SK-N-SH (cell line): ENCODE data around the gene XCR1. TPM values are rescaled to one million over a fixed set of nuclear protein-coding genes. Genes with fewer than 3 reads are reported as not detected.

Experiments
- CTCF ChIA-PET: fragments of 300-600, 350-600 bp; formaldehyde crosslinking; extraction: SDS; loops from one replicate; lab custom pipeline; 2021; lab: Yijun Ruan, JAX
- POLR2A ChIA-PET: fragments of 350-600 bp; sonication (Branson Sonifier 250); formaldehyde crosslinking; extraction: SDS; loops from one replicate; lab custom pipeline; 2020; ENCODE audit warnings: antibody characterized with exemption, inconsistent platforms; lab: Yijun Ruan, JAX
- DNase-seq: peaks from one replicate; pipeline ENCODE4 v3.0.0; 2012
- H2AFZ ChIP-seq: fragments of 200-600 bp; sonication (generic); 2 replicates; pipeline ENCODE4 v1.8.1; 2016; ENCODE audit warnings: antibody characterized with exemption, mild to moderate bottlenecking, low read depth
- H3F3A ChIP-seq: fragments of 200-600 bp; sonication (generic); replicated peaks from 2 replicates; pipeline ENCODE3; 2016; ENCODE audit warnings: antibody characterized with exemption, mild to moderate bottlenecking; ENCODE audit not compliant: insufficient read depth
- H3K27ac ChIP-seq, 2 experiments: fragments of 200-500 bp in 1 of 2; fragments of 200-600 bp in 1 of 2; sonication (Bioruptor generic) in 1 of 2; sonication (generic), shearing (Covaris generic) in 1 of 2; 2 replicates each; pipeline versions ENCODE4 v1.5.1 to v1.6.1; 2014 to 2016; ENCODE audit warnings: low read depth in 2 of 2, inconsistent platforms in 1 of 2, low read length in 1 of 2, mild to moderate bottlenecking in 1 of 2, mixed read lengths in 1 of 2
- H3K27me3 ChIP-seq: fragments of 200-600 bp; sonication (generic), shearing (Covaris generic); 2 replicates; pipeline ENCODE4 v1.6.1; 2016; ENCODE audit warnings: mixed run types; ENCODE audit not compliant: insufficient read depth
- H3K36me3 ChIP-seq, 2 experiments: fragments of 200-500 bp in 1 of 2; fragments of 200-600 bp in 1 of 2; sonication (Bioruptor generic) in 1 of 2; sonication (generic) in 1 of 2; replicated peaks in 1 of 2; 2 replicates each; pipeline versions ENCODE3 to v1.5.1; 2014 to 2016; ENCODE audit warnings: low read length in 1 of 2, mild to moderate bottlenecking in 1 of 2; ENCODE audit not compliant: insufficient read depth in 2 of 2, control insufficient read depth in 1 of 2
- H3K4me1 ChIP-seq, 2 experiments: fragments of 200-500 bp in 1 of 2; fragments of 200-600 bp in 1 of 2; sonication (Bioruptor generic) in 1 of 2; sonication (generic), shearing (Covaris generic) in 1 of 2; 2 replicates each; pipeline versions ENCODE4 v1.5.1 to v1.6.1; 2014 to 2016; ENCODE audit warnings: low read depth in 1 of 2, low read length in 1 of 2, mixed run types in 1 of 2; ENCODE audit not compliant: insufficient read depth in 2 of 2, control insufficient read depth in 1 of 2
- H3K4me2 ChIP-seq: fragments of 200-600 bp; sonication (generic), shearing (Covaris generic); 2 replicates; pipeline ENCODE4 v1.6.1; 2017; ENCODE audit warnings: mixed run types
- H3K4me3 ChIP-seq, 2 experiments: fragments of 200-500 bp in 1 of 2; fragments of 200-600 bp in 1 of 2; sonication (Bioruptor generic) in 1 of 2; sonication (generic), shearing (Covaris generic) in 1 of 2; 2 replicates each; pipeline versions ENCODE4 v1.5.1 to v1.8.1; 2014 to 2016; ENCODE audit warnings: low read depth in 2 of 2, inconsistent platforms in 1 of 2, low read length in 1 of 2, mild to moderate bottlenecking in 1 of 2, mixed read lengths in 1 of 2, moderate library complexity in 1 of 2
- H3K79me2 ChIP-seq: fragments of 200-600 bp; sonication (generic); 2 replicates; pipeline ENCODE4 v1.8.1; 2017; ENCODE audit warnings: mild to moderate bottlenecking; ENCODE audit not compliant: insufficient read depth
- H3K9ac ChIP-seq: fragments of 200-600 bp; sonication (generic); 2 replicates; pipeline ENCODE4 v1.6.1; 2017; ENCODE audit warnings: mixed run types
- H3K9me2 ChIP-seq: fragments of 200-600 bp; sonication (generic); 2 replicates; pipeline ENCODE4 v1.6.1; 2017; ENCODE audit warnings: mixed run types
- H3K9me3 ChIP-seq: fragments of 200-600 bp; sonication (generic); 2 replicates; pipeline ENCODE4 v1.6.1; 2017; ENCODE audit warnings: mixed run types, mild to moderate bottlenecking, moderate library complexity
- H4K20me1 ChIP-seq: fragments of 200-600 bp; sonication (generic); 2 replicates; pipeline ENCODE4 v1.6.1; 2017; ENCODE audit warnings: mild to moderate bottlenecking, mixed run types; ENCODE audit not compliant: insufficient read depth
- CHD2 ChIP-seq: fragments of 150-350 bp; IDR thresholded peaks from 2 replicates; pipeline ENCODE4 v1.6.1; 2018; ENCODE audit warnings: low read length; ENCODE audit not compliant: partially characterized antibody
- CTCF ChIP-seq: fragments of 200-600 bp; sonication (generic); IDR thresholded peaks from 2 replicates; pipeline ENCODE4 v1.6.1; 2017; ENCODE audit warnings: antibody characterized with exemption, mild to moderate bottlenecking, moderate library complexity
- FOSL2 ChIP-seq: IDR thresholded peaks from 2 replicates; pipeline ENCODE4 v1.4.0; 2012; ENCODE audit warnings: low read depth, mild to moderate bottlenecking, moderate library complexity, borderline replicate concordance
- JUND ChIP-seq: IDR thresholded peaks from 2 replicates; pipeline ENCODE4 v1.4.0; 2012
- MAX ChIP-seq: IDR thresholded peaks from 2 replicates; pipeline ENCODE4 v1.4.0; 2012; ENCODE audit warnings: low read depth
- MEF2A ChIP-seq: IDR thresholded peaks from 2 replicates; pipeline ENCODE4 v1.4.0; 2012; ENCODE audit warnings: low read depth, borderline replicate concordance
- POLR2AphosphoS5 ChIP-seq: IDR thresholded peaks from 2 replicates; pipeline ENCODE4 v1.6.1; 2012; ENCODE audit warnings: low read depth, low read length
- RAD21 ChIP-seq: IDR thresholded peaks from 2 replicates; pipeline ENCODE4 v1.6.1; 2012; ENCODE audit warnings: mild to moderate bottlenecking, low read length
- RCOR1 ChIP-seq: fragments of 150-350 bp; IDR thresholded peaks from 2 replicates; pipeline ENCODE4 v1.6.1; 2017; ENCODE audit warnings: antibody characterized with exemption, low read length
- REST ChIP-seq: IDR thresholded peaks from 2 replicates; pipeline ENCODE4 v1.6.1; 2012; ENCODE audit warnings: mild to moderate bottlenecking, low read depth, low read length, moderate library complexity
- RFX5 ChIP-seq: IDR thresholded peaks from 2 replicates; pipeline ENCODE4 v1.6.1; 2012; ENCODE audit warnings: mild to moderate bottlenecking, improper control_type of control experiment, low read length
- SIN3A ChIP-seq: IDR thresholded peaks from 2 replicates; pipeline ENCODE4 v1.6.1; 2012; ENCODE audit warnings: low read depth, mild to moderate bottlenecking, low read length, moderate library complexity, borderline replicate concordance
- SMC3 ChIP-seq: IDR thresholded peaks from 2 replicates; pipeline ENCODE4 v1.6.1; 2012; ENCODE audit warnings: low read depth, low read length, improper control_type of control experiment
- TCF12 ChIP-seq: IDR thresholded peaks from 2 replicates; pipeline ENCODE4 v1.4.0; 2012
- USF1 ChIP-seq: IDR thresholded peaks from 2 replicates; pipeline ENCODE4 v1.4.0; 2012; ENCODE audit warnings: low read depth, borderline replicate concordance
- USF2 ChIP-seq: fragments of 150-350 bp; IDR thresholded peaks from 2 replicates; pipeline ENCODE4 v1.6.1; 2017; ENCODE audit warnings: antibody characterized with exemption, low read length, low read depth, borderline replicate concordance
- polyA plus RNA-seq, 3 experiments: library from polyadenylated mRNA; depleted of rRNA; stranded (reverse); fragments of >200 nt; gene quantifications; 2 replicates each; pipeline ENCODE4 v1.2.3, GENCODE V29; 2012

The XCR1 gene
- polyA plus RNA-seq, 1 of the 3 experiments (the other 2 are of a cell fraction), result not detected

- no peaks in the 10 kb centered on the region for H3F3A ChIP-seq
- no peak overlapping the region for H3K27ac ChIP-seq
- H2AFZ ChIP-seq, result 0 out of 2 replicates have a peak overlapping the region, but pooled peaks have one; percentile 2
- no peaks in the 10 kb centered on the region for H4K20me1 ChIP-seq
- DNase-seq, result no peak
- no peaks in the 10 kb centered on the region for H3K9me2 ChIP-seq
- no peak overlapping the region for H3K9ac ChIP-seq
- ChIA-PET CTCF (interaction anchor here (1.1 kb wide), 1 partner anchor 13 kb away, joined by 3 read pairs; no protein-coding TSS in a partner anchor), POLR2A (no interaction called here)
- no peaks in the 10 kb centered on the region for H3K4me1 ChIP-seq
- H3K27me3 ChIP-seq, result peaks cover 7% of the 10 kb centered on the region; the same call in 1 of the 2 replicates
- TF ChIP-seq RAD21, result no peak
- no peak for TF ChIP-seq USF1
- no peak for TF ChIP-seq RFX5
- no peak for TF ChIP-seq JUND
- TF ChIP-seq SMC3, result no peak
- TF ChIP-seq USF2, result no peak
- TF ChIP-seq CHD2, result no peak
- TF ChIP-seq SIN3A, result no peak
- TF ChIP-seq CTCF, result no peak
- TF ChIP-seq MAX, result no peak
- TF ChIP-seq FOSL2, result no peak
- TF ChIP-seq TCF12, result no peak
- no peak for TF ChIP-seq RCOR1
- no peak for TF ChIP-seq REST
- no peak for TF ChIP-seq MEF2A
- TF ChIP-seq POLR2AphosphoS5, result no peak
- H3K4me2 ChIP-seq, result no peak overlapping the region
- no peak overlapping the region for H3K4me3 ChIP-seq
- no peaks in the 10 kb centered on the region for H3K79me2 ChIP-seq
- H3K36me3 ChIP-seq, result no peaks in the 10 kb centered on the region
- no peaks in the 10 kb centered on the region for H3K9me3 ChIP-seq
These were observed 20.0 kb downstream of the XCR1 start for GRCh38 chr3:46007280-46007679.
